HG03280 (cell line): ENCODE measurements around the gene RHOH.

Source experiments
- ATAC-seq: cut with Tn5 transposase; IDR thresholded peaks from one replicate; pipeline ENCODE4 v1.9.1; 2021; ENCODE audit warnings: mild to moderate bottlenecking, moderate library complexity; ENCODE audit not compliant: unreplicated experiment

Gene RHOH

DNA sequence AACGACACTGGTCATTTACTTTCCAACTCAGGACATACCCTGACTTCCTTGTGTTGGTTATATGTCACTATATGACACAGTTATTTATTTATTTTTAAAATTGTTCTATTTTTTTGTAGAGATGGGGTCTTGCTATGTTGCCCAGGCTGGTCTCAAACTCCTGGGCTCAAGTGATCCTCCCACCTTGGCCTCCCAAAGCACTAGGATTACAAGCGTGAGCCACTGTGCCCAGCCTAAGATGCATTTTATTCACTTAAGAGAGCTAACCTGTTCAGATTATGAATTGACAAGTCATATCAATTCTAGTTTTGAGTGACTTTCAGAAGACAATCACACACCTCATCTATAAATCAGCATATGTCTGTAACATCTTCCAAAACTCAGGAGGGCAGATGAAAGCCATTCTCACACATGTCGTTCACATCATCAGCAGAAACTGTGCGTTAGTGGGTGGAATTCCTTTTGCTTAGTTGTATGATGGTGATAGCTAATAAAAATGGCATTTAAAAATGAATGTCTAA is 9.4 kb upstream of the RHOH start:
- ATAC-seq, result no peak

DNA sequence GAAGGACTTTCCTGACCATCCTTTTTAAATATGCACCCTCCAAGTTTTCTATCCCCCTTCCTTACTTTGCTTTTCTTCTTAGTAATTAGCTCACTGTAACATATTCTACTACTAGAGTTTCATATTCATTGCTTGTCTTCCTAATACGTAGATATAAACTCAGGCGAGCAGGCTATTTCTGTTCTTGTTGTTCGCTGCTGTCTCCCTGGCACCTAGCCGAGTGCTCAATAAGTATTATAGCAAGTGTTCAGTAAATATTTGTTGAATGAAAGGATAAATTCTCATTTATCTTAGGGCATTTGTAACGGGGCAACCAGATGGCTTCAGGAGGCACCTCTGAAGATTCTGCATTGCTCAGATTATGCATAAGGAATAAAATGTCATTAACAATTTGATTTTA is 6.8 kb upstream of the RHOH start:
- ATAC-seq, result no peak

DNA sequence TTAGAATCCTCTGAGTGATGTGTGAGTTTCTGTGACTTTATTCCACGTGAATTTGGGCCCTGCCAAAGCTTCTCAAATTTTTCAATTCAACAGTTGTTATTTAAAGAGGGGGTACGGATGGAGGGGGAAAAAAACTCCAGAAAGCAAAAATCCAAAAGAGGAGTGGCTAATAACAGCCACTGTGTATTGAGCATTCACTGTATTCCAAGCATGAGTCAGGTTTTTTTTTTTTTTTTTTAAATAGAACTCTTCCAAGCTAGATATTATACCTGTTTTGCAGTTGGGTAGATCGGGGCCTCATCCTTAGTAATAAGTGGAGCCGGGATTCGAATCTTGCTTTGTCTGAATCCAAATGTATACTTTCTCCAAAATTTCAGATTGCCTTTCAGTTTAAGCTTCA is 6.4 kb upstream of the RHOH start:
- no peak for ATAC-seq

DNA sequence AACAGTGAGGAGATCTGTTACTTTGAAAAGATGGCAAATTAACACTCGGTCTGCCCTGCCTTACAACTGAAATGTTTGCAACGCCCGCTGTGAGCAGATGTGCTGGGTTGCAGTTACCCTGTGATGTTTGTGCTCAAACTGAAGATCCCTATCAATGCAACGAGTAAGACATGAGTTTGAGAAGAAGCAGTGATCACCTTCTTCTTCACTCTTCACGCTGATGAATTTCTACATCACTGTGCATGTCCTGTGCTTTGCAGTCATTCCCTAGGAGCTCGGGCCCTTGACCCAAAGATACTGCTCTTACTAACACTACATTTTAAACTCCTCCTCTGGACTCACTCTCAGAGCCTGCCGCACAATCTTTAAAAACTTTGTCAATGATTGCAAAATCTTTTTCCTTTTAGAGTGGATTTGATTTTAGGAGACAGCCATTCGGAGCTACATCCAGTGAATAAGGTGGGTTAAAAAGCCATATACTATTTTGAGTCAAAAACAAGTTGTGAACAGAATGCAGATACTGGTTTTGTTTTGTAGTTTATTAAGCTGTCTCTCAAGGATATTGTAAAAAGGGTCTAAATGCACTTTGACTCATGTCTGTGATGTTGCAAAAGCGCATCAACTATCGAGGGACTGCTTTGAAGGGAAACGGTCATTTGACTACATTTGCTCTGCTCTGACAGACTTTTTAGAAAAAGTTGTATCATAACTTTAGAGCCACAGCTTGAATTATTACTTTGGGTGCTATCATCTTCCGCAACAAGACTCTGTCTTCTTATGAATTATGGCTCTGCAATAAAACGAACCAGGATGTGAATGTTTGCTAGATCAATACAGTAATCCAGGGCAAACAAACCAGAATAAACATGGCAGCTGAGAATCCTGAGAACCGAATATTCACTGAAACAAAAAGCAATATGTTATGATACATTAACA is 5.7 kb upstream of the RHOH start:
- no peak for ATAC-seq

DNA sequence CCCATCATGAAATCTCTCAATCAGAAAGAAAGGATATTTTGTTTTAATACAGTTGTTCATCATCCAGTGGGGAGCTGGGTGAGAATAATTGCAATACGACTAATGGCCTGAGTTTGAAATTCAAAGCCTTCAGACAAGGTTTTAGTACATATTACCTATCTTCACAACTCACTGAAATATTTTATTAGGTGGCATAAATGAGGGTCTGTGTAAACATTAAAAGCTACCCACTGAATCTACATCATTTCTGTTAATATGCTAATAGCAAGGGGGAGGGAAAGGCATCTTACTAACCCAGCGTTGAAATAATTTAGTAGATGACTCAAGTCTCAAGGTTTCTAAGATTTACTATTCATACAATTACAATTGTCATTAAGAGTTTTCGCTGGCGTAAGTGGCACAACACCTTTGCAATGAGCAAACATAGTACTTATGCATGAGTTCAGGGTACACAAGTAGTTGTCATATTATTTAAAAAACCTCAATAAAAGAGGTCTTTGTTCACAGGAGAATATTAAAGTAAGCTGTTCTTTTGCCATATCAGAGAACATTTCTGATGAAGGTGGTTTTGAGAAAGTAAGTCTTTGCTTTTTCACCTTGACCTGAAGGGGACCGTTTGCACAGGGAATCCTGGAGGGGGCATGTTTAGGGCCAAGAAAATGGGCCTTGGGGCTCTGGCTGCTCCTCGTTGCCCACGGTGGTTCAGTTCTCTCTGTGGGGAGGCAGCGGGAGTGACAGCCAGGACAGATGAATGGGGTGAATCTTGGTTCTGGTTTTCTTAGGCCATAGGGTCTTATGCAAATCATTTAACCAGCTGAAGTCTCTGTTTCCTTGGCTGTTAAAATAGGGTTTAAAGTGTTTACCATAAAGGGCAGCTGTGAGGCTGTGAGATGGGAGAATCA is 4.5 kb upstream of the RHOH start:
- ATAC-seq, result peak; percentile 30

DNA sequence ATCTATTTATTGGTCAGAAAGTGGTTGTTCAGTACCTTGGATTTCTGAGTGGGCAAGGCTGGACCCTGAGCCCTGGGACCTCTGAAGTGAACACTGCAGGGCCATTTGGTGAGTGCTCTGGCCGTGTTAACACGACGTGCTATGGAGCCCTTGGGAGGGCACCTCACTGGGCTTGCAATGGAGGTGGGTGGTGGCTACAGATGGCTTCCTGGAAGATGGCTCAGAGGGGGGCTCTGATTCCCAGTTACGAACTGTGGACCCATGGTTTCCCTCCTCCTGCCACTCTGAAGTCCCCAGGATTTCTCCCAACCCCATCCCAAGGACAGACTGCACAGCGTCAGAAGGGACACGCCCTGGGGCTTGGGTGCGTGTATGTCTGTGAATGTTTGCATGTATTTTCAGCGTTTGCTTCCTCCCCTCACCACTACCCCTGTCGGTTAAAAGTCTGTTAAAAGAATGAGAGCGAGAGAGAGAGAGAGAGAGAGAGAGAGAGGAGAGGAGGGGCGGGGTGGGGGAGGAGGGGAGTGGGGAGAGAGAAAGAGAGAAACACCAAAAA is 3.7 kb upstream of the RHOH start:
- ATAC-seq, result peak; percentile 34

DNA sequence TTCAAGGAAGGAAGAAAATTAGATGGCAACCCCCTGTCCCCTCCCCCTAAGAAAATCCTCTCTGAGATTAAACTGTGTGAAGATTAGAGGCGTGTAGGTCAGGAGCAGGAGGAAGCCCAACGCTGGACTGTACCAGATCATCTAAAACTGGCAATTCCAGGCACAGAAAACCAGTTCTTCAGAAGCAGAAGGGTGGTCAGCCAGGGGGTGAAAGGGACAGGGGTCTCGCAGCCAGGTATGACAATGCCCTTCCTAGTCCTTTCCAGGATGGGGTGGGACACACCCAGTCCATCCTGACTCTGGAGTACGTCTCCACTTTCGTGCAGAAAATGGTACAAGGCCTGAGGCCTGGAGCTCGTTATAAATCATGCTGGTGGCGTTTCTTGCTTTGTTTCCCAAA is 3.3 kb upstream of the RHOH start:
- ATAC-seq, result no peak

DNA sequence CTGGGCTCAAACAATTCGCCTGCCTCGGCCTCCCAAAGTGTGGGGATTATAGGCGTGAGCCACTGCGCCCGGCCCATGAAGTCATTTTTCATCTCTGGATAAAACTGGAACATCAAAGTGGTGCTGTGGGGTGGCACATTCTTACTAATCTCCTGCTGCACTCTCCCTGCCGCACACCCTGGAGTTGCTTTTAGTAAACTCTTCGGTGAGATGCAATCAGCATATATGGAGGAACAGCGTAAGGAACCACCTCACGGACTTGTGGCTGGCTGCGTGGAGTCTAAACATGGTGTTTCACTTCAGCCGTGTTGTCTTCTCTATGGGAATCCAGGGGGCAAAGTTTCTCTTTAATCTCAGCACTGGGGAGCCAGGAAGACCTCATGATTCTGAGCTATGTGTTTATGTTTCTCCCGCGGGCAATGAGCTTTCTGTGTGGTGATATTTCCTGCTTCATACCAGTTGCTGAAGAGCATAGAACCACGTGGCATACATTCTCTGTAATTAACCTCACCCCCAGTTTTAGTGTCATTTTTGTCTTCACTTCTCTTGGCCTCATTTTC is 2.1 kb upstream of the RHOH start:
- no peak for ATAC-seq

DNA sequence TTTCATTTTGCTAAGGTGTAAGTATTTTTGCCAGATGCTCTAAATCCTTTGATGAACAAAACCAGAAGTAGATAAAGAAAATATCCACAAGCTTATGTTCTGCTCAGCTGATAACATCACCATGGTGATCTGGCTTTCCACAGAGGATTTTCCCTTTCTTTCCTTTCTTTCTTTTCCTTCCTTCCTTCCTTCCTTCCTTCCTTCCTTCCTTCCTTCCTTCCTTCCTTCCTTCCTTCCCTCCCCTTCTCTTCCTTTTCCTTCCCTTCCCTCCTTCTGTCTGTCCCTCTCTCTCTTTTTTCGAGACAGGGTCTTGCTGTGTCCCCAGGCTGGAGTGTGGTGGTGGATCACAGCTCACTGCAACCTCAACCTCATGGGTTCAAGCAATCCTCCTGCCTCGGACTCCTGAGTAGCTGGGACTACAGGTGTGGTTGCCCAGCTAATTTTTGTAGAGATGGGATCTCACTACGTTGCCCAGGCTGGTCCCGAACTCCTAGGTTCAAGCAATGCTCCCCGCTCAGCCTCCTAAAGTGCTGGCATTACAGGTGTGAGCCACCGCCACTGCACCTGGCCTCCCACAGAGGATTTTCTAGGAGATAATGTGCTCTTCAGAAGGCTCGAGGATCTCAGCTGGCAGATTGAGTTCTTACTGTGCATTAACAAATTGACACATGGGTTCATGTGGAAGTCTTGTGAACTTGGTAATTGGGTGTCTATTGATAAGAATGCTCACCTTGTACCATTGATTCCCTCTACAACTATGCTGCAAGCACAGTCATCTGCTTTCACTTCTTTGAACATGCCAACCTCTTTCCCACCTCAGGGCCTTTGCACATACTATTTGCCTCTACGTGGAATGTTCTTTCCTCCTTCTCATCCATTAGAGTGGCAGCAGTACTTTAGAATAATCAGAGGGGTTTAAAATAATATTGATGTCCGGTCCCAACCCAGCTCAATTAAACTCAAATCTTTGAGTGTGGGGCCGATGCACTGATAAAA is 1.4 kb upstream of the RHOH start:
- ATAC-seq, result no peak

DNA sequence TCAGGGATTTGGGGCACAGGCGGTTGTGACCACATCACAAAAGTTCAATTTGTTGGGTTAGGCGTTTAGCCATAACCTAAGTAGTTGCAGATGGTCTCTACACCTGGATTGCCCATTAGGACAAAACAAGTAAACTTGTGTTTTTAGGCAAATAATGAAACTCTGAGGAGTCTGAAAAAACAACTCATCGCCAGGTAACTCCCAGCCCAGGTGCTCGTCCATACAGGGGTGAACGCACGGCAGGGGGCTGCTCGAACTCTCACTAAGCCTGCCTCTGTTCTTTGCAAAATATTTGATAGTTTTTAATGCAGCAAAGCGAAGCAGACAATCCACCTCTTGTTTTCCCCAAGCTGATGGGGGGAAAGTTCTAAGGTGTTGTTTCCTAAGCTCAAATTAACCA is 559 bp upstream of the RHOH start:
- no peak for ATAC-seq

DNA sequence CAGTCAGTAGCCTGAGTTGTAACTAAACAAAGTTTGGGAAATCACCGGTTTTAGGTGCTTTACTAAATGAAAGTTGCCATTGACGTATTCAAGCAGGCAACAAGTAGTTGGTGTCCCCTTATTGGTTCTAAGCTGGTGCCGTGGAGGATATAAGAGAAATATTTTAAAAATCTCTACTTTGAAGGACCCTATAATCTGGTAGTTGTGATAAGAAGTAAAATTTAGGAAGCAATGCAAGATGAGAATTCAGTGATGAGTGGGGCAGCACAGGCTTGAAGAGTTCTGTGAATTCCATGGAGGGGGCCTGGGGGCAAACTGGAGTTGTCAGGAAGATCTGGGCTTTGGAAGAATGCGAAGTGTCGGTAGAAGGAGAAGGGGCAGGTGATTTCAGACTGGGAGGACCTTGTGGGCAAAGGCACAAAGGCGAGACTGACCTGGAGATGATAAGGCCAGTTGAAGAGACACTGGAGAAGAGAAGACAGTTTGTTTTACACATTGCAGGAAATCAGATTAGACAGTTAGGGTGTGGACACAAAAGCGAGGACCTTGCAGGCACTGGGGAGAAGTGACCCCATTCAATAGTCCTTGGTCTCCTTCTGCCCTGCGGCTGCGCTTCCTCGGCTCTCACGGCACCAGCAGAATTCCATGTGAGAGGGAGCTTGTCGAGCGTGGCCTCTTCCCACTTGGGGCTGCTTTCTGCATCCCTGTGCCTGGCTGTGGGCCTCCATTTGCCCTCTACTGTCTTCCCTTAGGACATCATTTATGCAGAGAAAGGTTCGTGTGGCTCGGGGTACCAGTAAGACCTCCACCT is 1.3 kb downstream of the RHOH start:
- ATAC-seq, result no peak

DNA sequence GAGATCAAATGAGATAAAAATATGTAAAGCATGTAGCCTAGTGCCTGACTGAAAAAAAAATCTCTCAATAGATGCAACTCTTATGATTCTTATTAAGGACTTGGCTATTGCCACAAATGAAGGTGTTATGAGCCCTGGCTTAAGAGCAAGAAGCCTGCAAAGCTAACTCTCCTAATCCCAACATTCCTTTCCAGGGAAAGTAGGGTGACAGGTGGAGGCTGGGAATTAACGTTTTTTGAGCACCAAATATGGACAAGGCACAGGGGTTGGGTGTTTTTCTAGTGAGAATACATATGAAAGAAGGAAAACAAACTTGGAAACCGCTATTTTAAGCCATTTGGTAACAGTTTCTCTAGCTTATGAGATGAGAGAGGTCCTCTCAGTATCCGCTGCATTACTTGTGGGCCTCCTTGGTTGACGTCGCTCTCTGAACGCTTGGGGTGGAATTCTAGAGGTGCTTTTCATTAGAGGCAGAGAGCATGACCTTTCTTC is 2.4 kb downstream of the RHOH start:
- ATAC-seq, result no peak

DNA sequence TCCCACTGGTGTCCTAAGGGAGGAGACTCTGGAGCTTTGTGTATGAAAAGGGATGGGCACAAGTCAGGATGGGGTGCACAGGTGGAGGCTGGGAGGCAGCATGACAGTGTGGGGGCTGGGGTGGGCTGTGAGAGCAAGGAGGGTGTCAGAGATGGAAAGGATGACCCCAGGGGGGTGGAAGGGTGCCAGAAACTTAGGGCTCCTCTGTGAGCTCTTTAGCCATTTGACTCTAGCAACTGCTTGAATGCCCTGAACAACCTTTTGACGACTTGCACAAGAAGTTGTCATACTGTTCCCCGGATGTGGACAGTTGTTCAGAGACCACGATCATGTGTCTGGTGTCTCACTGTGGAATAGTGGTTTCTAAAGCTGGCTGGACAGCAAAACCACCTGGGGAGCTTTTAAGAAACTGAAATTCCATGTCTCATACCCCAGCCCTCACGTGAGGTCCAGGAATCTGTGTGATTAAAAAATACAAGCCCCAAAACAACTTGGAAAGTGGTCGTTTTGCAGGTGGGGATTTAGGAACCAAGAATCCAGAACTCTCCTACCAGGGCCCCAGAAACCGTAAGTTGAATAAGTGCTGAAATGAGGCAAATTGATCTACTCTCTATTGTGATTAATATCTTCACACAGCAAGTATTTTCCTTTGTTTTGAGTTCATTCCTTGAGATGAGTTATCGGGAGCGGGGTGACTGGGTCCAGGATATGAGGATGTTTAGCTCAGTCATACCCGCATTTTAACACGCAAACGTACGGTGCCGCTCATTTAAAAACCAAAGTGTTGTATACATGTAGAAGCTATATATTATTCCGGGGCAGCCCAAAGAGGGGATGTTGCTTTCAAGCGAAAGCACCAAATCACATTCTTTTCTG is 3.4 kb downstream of the RHOH start:
- ATAC-seq, result peak; percentile 47

DNA sequence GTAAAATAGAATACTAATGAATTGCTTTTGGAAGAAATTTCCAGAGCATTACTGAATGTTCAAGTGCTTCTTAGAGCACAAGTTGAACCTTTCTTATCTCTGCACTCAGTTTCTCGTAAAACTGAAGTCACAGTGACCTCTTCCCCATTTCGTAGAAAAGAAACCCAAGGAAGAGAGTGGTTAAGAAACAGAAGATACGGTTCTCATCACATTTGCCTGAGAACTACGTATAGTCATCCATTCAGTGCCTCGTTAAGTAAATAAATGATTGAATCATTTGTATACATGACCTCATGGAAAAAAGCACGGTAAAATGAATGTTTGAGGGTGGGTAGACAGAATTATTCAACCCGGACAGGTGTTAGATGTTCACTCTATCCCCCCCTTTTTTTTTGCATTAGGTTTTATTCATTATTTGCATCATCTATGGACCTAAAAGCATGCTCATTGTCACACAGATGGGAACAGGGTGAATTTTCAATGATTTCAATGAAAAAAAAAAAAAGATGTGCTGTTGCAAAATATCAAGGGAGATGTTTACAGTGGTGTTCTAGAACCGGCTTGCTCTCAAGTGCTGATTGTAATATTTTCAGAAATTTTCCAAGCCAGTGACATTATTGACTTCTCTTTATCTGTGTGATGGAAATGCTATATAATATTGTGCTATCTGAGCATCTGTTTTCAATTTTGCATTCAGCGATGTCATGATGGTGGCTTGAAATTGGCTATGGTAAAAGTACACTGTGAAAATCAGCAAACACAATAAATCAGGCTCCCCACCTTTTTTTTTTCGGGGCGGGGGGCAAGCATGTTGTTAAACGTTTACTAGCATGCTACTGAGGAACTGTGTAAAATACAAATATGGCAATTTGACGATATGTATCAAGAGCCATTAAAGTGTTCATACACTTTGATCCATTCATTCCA is 4.3 kb downstream of the RHOH start:
- no peak for ATAC-seq

DNA sequence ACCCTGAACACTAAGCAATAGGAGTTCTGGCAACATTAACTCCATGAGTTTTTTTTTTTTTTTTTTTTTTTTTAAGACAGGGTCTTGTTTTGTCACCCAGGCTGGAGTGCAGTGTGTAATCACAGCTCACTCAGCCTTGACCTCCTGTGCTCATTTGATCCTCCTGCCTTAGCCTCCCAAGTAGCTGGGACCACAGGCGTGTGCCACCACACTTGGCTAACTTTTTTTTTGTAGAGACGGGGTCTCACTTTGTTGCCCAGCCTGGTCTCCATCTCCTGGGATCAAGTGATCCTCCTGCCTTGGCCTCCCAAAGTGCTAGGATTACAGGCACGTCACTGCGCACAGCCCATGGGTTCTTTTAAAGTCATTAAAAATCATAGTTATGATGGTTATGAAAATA is 5.1 kb downstream of the RHOH start:
- ATAC-seq, result no peak

DNA sequence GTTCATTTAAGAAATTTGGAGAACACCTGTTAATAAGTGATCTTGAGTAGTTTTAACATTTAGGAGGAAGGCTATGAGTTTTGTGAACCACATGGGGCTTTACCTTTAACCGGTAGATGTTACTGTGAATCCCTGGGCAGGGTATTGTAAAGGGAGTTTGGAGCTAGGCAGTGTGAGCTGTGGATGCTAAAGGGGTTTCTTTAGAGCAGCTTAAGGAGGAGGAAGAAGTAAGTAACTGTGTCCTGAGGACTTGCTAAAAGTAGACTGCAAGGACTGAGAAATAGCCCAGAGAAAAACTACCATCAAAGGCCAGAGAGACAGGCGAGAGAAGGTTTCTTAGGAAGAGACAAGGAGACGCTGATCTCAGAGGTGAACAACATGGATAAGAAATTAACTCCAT is 5.6 kb downstream of the RHOH start:
- ATAC-seq, result no peak
